ENCODE data around the gene KCNJ15. TPM values are rescaled to one million over a fixed set of nuclear protein-coding genes. Genes with fewer than 3 reads are reported as not detected.

KCNJ15 gene
- total RNA-seq, 1 experiment from 2014 or later: not detected

- H2AFZ ChIP-seq (ENCODE audit: low read depth, low read length, poor library complexity, severe bottlenecking): no peak overlapping the region
- H3K4me1 ChIP-seq (ENCODE audit: control insufficient read depth in 1 of 2, insufficient read depth in 2 of 2, low read length in 2 of 2): no peaks in the 10 kb centered on the region
- H3K4me3 ChIP-seq (replicated peaks in 1 of 2; ENCODE audit: low read depth in 1 of 2, low read length in 2 of 2): no peak overlapping the region
- ATAC-seq (no peak), DNase-seq (ENCODE audit: low read depth, low spot score) (no peak)
- no peaks in the 10 kb centered on the region for H3K36me3 ChIP-seq (ENCODE audit: control insufficient read depth in 1 of 2, insufficient read depth in 2 of 2, low read length in 2 of 2)
- TF ChIP-seq EZH2phosphoT487 (IDR thresholded peaks at IDR 0.05; ENCODE audit: borderline replicate concordance) (no peak), SP1 (IDR thresholded peaks at IDR 0.05; ENCODE audit: low read depth) (no peak), EGR1 (IDR thresholded peaks at IDR 0.05; ENCODE audit: low read depth) (no peak), SIN3A (IDR thresholded peaks at IDR 0.05; ENCODE audit: low read depth) (no peak), ELF1 (IDR thresholded peaks at IDR 0.05; ENCODE audit: borderline replicate concordance, low read depth) (no peak), POLR2A (IDR thresholded peaks at IDR 0.05; ENCODE audit: borderline replicate concordance, extremely low read depth, insufficient read depth, insufficient read length) (no peak), RAD21 (IDR thresholded peaks at IDR 0.05; ENCODE audit: low read depth) (no peak), EZH2 (IDR thresholded peaks at IDR 0.05) (no peak), SRF (IDR thresholded peaks at IDR 0.05; ENCODE audit: low read depth) (no peak), YY1 (IDR thresholded peaks at IDR 0.05; ENCODE audit: extremely low read depth, insufficient replicate concordance, low read depth, low read length) (no peak), CBX3 (IDR thresholded peaks at IDR 0.05; ENCODE audit: low read depth) (no peak), ZFX (IDR thresholded peaks at IDR 0.05) (no peak), FOSL1 (IDR thresholded peaks at IDR 0.05; ENCODE audit: low read depth) (no peak), TCF7L2 (IDR thresholded peaks at IDR 0.05; ENCODE audit: borderline replicate concordance, extremely low read depth, insufficient read depth, insufficient read length) (no peak), ZNF274 (IDR thresholded peaks at IDR 0.05; ENCODE audit: low read depth, low read length) (no peak), POLR2AphosphoS5 (IDR thresholded peaks at IDR 0.05; ENCODE audit: low read depth, low read length) (no peak), CEBPB (IDR thresholded peaks at IDR 0.05; ENCODE audit: low read depth) (no peak)
- TF ChIP-seq, protein P1, sequence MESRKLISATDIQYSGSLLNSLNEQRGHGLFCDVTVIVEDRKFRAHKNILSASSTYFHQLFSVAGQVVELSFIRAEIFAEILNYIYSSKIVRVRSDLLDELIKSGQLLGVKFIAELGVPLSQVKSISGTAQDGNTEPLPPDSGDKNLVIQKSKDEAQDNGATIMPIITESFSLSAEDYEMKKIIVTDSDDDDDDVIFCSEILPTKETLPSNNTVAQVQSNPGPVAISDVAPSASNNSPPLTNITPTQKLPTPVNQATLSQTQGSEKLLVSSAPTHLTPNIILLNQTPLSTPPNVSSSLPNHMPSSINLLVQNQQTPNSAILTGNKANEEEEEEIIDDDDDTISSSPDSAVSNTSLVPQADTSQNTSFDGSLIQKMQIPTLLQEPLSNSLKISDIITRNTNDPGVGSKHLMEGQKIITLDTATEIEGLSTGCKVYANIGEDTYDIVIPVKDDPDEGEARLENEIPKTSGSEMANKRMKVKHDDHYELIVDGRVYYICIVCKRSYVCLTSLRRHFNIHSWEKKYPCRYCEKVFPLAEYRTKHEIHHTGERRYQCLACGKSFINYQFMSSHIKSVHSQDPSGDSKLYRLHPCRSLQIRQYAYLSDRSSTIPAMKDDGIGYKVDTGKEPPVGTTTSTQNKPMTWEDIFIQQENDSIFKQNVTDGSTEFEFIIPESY (IDR thresholded peaks at IDR 0.05; ENCODE audit: extremely low read depth, insufficient replicate concordance, low read length): no peak
- TF ChIP-seq, protein P2, sequence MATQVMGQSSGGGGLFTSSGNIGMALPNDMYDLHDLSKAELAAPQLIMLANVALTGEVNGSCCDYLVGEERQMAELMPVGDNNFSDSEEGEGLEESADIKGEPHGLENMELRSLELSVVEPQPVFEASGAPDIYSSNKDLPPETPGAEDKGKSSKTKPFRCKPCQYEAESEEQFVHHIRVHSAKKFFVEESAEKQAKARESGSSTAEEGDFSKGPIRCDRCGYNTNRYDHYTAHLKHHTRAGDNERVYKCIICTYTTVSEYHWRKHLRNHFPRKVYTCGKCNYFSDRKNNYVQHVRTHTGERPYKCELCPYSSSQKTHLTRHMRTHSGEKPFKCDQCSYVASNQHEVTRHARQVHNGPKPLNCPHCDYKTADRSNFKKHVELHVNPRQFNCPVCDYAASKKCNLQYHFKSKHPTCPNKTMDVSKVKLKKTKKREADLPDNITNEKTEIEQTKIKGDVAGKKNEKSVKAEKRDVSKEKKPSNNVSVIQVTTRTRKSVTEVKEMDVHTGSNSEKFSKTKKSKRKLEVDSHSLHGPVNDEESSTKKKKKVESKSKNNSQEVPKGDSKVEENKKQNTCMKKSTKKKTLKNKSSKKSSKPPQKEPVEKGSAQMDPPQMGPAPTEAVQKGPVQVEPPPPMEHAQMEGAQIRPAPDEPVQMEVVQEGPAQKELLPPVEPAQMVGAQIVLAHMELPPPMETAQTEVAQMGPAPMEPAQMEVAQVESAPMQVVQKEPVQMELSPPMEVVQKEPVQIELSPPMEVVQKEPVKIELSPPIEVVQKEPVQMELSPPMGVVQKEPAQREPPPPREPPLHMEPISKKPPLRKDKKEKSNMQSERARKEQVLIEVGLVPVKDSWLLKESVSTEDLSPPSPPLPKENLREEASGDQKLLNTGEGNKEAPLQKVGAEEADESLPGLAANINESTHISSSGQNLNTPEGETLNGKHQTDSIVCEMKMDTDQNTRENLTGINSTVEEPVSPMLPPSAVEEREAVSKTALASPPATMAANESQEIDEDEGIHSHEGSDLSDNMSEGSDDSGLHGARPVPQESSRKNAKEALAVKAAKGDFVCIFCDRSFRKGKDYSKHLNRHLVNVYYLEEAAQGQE (IDR thresholded peaks at IDR 0.05; ENCODE audit: low read depth): no peak
- TF ChIP-seq, protein P3, sequence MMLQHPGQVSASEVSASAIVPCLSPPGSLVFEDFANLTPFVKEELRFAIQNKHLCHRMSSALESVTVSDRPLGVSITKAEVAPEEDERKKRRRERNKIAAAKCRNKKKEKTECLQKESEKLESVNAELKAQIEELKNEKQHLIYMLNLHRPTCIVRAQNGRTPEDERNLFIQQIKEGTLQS (IDR thresholded peaks at IDR 0.05): no peak
- no peaks in the 10 kb centered on the region for H4K20me1 ChIP-seq (ENCODE audit: insufficient read depth)
- ChIA-PET CTCF (no interaction called here), RAD21 (ENCODE audit: low non-redundant PET in 1 of 2, low total read pairs in 2 of 2, uncharacterized antibody in 2 of 2, unreplicated experiment in 2 of 2) (no interaction called here), POLR2A (no interaction called here)
- no peak overlapping the region for H3K4me2 ChIP-seq (ENCODE audit: low read length)
- H3K9me3 ChIP-seq (ENCODE audit: control insufficient read depth in 1 of 2, insufficient read depth in 1 of 2, low read depth in 1 of 2, low read length in 2 of 2): no peaks in the 10 kb centered on the region; a peak in 1 of 4 replicates
- no peak overlapping the region for H3K27ac ChIP-seq (ENCODE audit: low read depth, low read length)
- H3K9me2 ChIP-seq (ENCODE audit: insufficient read depth): no peaks in the 10 kb centered on the region
- H3K9ac ChIP-seq (ENCODE audit: low read length): no peak overlapping the region
- H3K79me2 ChIP-seq (ENCODE audit: insufficient read depth, low read length): no peaks in the 10 kb centered on the region
- no TSS peak for BruUV-seq (replicated peaks)
- no peaks in the 10 kb centered on the region for H3K27me3 ChIP-seq (ENCODE audit: insufficient read depth, low read length)
- intact Hi-C loops (cut with micrococcal nuclease): no loop called here
Observed at GRCh38 chr21:38314558-38314957, 57.8 kb downstream of the KCNJ15 start.

Measured in HCT116 (cell line).